T-helper 1 cell treated with Interleukin-12 subunit alpha and Interleukin-12 subunit beta and Interleukin-4 antibody, amounts not matched to agents 30 ng/mL and 1 ng/mL, for 36 hours (primary cell): ENCODE data around the gene TNRC6A. TPM values are rescaled to one million over a fixed set of nuclear protein-coding genes. Genes with fewer than 3 reads are reported as not detected.

Experiments used
- intact Hi-C: fragments of 100-400 bp; cut with micrococcal nuclease; formaldehyde crosslinking; loops from one replicate; pipeline ENCODE4 v1.15.1; 2024
- total RNA-seq: library from RNA; stranded (reverse); gene quantifications from 2 replicates; pipeline ENCODE4 v1.2.3, GENCODE V29; 2022

The TNRC6A gene
- total RNA-seq, 1 donor from 2014 or later: 51.1 TPM

GRCh38 chr16:24754543-24754942 lies 25.1 kb downstream of the TNRC6A start:
- intact Hi-C loops: no loop called here

- intact Hi-C loops: loop anchor here (1.0 kb wide), 1 partner anchor 12 kb away; no protein-coding TSS in a partner anchor
Measured at GRCh38 chr16:24755201-24755874, 25.9 kb downstream of the TNRC6A start.

- intact Hi-C loops: no loop called here
Measured at GRCh38 chr16:24758373-24758772, 28.9 kb downstream of the TNRC6A start.

GRCh38 chr16:24759006-24759405 lies 29.6 kb downstream of the TNRC6A start:
- intact Hi-C loops: no loop called here

- intact Hi-C loops: no loop called here
Measured at GRCh38 chr16:24761526-24761925, 32.1 kb downstream of the TNRC6A start.

GRCh38 chr16:24764916-24765315 lies 35.5 kb downstream of the TNRC6A start:
- intact Hi-C loops: loop anchor here (5.0 kb wide), 1 partner anchor 33 kb away; no protein-coding TSS in a partner anchor

- intact Hi-C loops: loop anchor here (5.0 kb wide), 1 partner anchor 34 kb away; no protein-coding TSS in a partner anchor
Measured at GRCh38 chr16:24766057-24766456, 36.6 kb downstream of the TNRC6A start.

- intact Hi-C loops: loop anchor here (5.0 kb wide), 1 partner anchor 38 kb away; no protein-coding TSS in a partner anchor
Measured at GRCh38 chr16:24769806-24770205, 40.4 kb downstream of the TNRC6A start.

GRCh38 chr16:24771132-24771778 lies 41.8 kb downstream of the TNRC6A start:
- intact Hi-C loops: no loop called here

GRCh38 chr16:24771779-24772157 lies 42.3 kb downstream of the TNRC6A start:
- intact Hi-C loops: no loop called here

- intact Hi-C loops: no loop called here
Measured at GRCh38 chr16:24773771-24774427, 44.4 kb downstream of the TNRC6A start.

- intact Hi-C loops: no loop called here
Measured at GRCh38 chr16:24774510-24774909, 45.1 kb downstream of the TNRC6A start.

GRCh38 chr16:24775455-24775854 lies 46.0 kb downstream of the TNRC6A start:
- intact Hi-C loops: no loop called here

- intact Hi-C loops: no loop called here
Measured at GRCh38 chr16:24776501-24777220, 47.2 kb downstream of the TNRC6A start.

- intact Hi-C loops: no loop called here
Measured at GRCh38 chr16:24778671-24779070, 49.2 kb downstream of the TNRC6A start.

GRCh38 chr16:24781256-24781655 lies 51.8 kb downstream of the TNRC6A start:
- intact Hi-C loops: no loop called here

- intact Hi-C loops: no loop called here
Measured at GRCh38 chr16:24784121-24784520, 54.7 kb downstream of the TNRC6A start.

GRCh38 chr16:24789881-24790280 lies 60.4 kb downstream of the TNRC6A start:
- intact Hi-C loops: no loop called here

- intact Hi-C loops: loop anchor here (10.0 kb wide), 1 partner anchor 236 kb away; no protein-coding TSS in a partner anchor
Measured at GRCh38 chr16:24800586-24800985, 71.1 kb downstream of the TNRC6A start.

GRCh38 chr16:24801761-24802302 lies 72.4 kb downstream of the TNRC6A start:
- intact Hi-C loops: loop anchor here (10.0 kb wide), 1 partner anchor 237 kb away; no protein-coding TSS in a partner anchor

- intact Hi-C loops: loop anchor here (10.0 kb wide), 1 partner anchor 241 kb away; no protein-coding TSS in a partner anchor
Measured at GRCh38 chr16:24805484-24805883, 76.0 kb downstream of the TNRC6A start.
